ENCODE data around the gene ALG11.

Gene ALG11

DNA sequence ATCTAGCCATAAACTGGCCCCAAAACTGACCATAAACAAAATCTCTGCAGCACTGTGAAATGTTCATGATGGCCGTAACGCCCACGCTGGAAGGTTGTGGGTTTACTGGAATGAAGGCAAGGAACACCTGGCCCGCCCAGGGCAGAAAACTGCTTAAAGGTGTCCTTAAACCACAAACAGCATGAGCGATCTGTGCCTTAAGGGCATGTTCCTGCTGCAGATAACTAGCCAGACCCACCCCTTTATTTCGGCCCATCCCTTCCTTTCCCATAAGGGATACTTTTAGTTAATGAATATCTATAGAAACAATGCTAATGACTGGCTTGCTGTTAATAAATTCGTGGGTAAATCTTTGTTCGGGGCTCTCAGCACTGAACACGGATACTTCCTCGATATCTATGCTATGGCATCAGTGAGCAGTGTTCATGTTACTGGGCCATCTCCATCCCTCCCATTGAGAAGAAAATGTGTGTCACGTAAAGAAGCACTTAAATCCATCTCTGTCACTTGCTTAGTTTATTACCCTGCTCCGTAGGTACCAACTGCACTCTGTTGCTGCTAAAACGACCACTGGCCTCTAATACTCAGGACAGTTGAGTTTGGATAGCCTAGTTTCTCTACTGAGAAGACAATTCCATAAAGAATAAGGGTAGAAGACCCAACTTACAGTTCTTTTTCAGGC, 6.2 kb upstream of the ALG11 start:
- no peak for DNase-seq (ENCODE audit: low read depth, low spot score)
- Histone ChIP-seq H3K36me3 (ENCODE audit: insufficient read depth, insufficient read length, low read length) (no peaks in the 10 kb centered on the region), H3K9me3 (ENCODE audit: insufficient read depth, low read length) (no peaks in the 10 kb centered on the region), H3K9ac (ENCODE audit: insufficient read length, low read depth) (no peak overlapping the region), H3K4me3 (ENCODE audit: insufficient read length, low read depth) (no peak overlapping the region), H3K4me1 (ENCODE audit: insufficient read depth, insufficient read length) (no peaks in the 10 kb centered on the region), H3K27me3 (ENCODE audit: insufficient read depth, insufficient read length) (peaks cover 10% of the 10 kb centered on the region)
- TF ChIP-seq YY1 (IDR thresholded peaks at IDR 0.05; ENCODE audit: insufficient read depth, insufficient read length) = no peak
- TF ChIP-seq ZNF274 (IDR thresholded peaks at IDR 0.05; ENCODE audit: low read depth, low read length) = no peak

DNA sequence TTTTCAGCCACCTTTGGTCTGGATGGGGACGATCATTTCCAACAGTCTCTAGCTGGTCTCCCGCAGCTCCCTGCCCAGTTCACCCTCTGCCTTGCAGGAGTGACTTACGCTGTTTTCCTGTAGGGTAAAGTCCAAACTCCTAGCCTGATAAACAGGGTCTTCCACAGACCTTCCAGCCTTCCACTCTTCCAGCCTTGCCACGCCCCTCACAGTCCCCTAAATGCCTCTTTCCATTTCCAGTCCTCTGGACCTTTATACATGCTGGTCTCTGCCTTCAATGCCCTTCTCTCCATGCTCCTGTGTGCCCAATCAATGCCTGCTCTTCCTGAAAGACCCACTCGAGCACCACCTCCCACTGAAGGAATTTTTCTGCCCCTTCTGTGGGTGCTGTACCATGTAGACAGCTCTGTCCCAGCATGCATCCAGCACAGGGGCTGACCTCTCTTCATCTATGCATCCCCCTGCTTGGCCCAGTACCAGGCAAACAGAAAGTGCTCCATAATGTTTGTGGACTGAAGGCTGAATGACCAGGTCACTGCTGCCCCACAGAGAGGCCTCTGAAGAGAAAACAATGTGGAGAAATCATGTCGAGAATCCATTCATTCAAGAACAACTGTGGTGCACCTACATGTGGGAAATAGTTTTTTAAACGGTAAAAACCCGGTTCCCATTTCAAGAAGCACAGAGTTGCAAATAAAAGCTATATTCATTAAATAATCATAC, 5.5 kb upstream of the ALG11 start:
- Histone ChIP-seq H3K9ac (ENCODE audit: insufficient read length, low read depth) (no peak overlapping the region), H3K4me1 (ENCODE audit: insufficient read depth, insufficient read length) (no peaks in the 10 kb centered on the region), H3K36me3 (ENCODE audit: insufficient read depth, insufficient read length, low read length) (no peaks in the 10 kb centered on the region), H3K9me3 (ENCODE audit: insufficient read depth, low read length) (no peaks in the 10 kb centered on the region), H3K4me3 (ENCODE audit: insufficient read length, low read depth) (no peak overlapping the region), H3K27me3 (ENCODE audit: insufficient read depth, insufficient read length) (peaks cover 13% of the 10 kb centered on the region)
- TF ChIP-seq YY1 (IDR thresholded peaks at IDR 0.05; ENCODE audit: insufficient read depth, insufficient read length) (no peak), ZNF274 (IDR thresholded peaks at IDR 0.05; ENCODE audit: low read depth, low read length) (no peak), SUZ12 (IDR thresholded peaks at IDR 0.05; ENCODE audit: extremely low read depth, insufficient read depth, insufficient read length) (no peak)
- DNase-seq (ENCODE audit: low read depth, low spot score) = no peak

DNA sequence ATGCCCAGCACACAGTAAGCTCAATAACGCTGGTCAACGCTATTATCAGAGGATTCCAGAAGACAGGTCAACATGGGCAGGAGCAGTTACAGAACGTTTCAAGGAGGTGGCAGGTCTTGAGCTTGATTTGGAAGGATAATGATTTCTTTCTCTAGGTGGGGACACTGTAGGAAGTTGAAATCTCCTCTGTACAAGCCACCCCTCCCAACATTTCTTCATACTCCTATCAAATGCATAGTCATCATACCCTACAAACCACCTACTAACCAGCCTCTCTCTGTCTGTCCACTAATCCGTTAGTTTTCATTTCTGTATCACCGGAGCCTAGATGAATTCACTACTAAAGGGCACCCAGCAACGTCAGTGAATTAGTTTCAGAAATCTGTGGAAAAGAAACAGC, 2.3 kb upstream of the ALG11 start:
- peaks cover 13% of the 10 kb centered on the region for H3K27me3 ChIP-seq (ENCODE audit: insufficient read depth, insufficient read length)
- DNase-seq (ENCODE audit: low read depth, low spot score) = no peak
- no peaks in the 10 kb centered on the region for H3K36me3 ChIP-seq (ENCODE audit: insufficient read depth, insufficient read length, low read length)
- no peak overlapping the region for H3K4me3 ChIP-seq (ENCODE audit: insufficient read length, low read depth)
- no peaks in the 10 kb centered on the region for H3K4me1 ChIP-seq (ENCODE audit: insufficient read depth, insufficient read length)
- no peak for TF ChIP-seq YY1 (IDR thresholded peaks at IDR 0.05; ENCODE audit: insufficient read depth, insufficient read length)
- TF ChIP-seq SUZ12 (IDR thresholded peaks at IDR 0.05; ENCODE audit: extremely low read depth, insufficient read depth, insufficient read length) = no peak
- no peak for TF ChIP-seq ZNF274 (IDR thresholded peaks at IDR 0.05; ENCODE audit: low read depth, low read length)
- H3K9ac ChIP-seq (ENCODE audit: insufficient read length, low read depth) = no peak overlapping the region
- H3K9me3 ChIP-seq (ENCODE audit: insufficient read depth, low read length) = no peaks in the 10 kb centered on the region

DNA sequence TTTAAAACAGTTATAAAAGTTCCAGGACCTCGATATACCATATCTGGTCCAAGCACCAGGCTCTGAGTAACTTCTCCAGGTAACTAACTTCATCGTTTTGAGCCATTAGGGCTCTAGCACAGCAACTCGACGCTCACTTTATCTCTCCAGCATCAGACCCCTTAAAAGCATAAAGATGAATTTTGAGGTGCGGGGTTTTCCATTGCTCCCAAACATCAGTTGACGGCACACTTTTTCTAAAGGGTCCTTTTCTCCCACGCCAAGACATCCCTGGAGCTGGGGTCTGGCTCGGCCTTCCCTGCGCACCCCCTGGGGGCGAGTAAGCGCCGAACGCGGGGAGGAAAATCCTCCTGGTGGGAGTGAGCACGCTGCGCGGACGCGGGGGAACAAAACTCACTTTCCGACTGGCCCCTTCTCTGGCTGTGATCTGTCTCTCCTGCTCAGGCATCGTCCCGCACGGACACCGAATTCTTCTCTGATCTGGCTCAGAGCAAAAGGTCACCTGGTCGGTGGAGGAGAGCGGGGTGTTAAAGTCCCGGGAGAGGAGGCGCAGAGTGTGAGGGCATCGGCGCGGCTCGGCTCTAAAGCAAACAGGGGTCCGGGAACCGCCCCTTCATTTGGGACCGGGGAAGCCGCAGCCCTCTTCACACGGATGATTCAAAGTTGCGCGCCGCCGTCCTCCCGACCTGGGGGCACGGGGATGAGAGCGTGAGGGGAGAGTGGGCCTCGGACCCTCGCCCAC, 1.1 kb upstream of the ALG11 start, which contains the start of gene ATP7B:
Gene ATP7B (minus strand): TSS at position 561 of the 742 bp plus-strand sequence. CDS start 113 bp downstream, at position 448.
- Histone ChIP-seq H3K4me1 (ENCODE audit: insufficient read depth, insufficient read length) (no peaks in the 10 kb centered on the region), H3K36me3 (ENCODE audit: insufficient read depth, insufficient read length, low read length) (no peaks in the 10 kb centered on the region), H3K27me3 (ENCODE audit: insufficient read depth, insufficient read length) (peaks cover 13% of the 10 kb centered on the region), H3K9ac (ENCODE audit: insufficient read length, low read depth) (peak within 1 kb of the TSS; percentile 77), H3K4me3 (ENCODE audit: insufficient read length, low read depth) (peak within 1 kb of the TSS; percentile 64), H3K9me3 (ENCODE audit: insufficient read depth, low read length) (no peaks in the 10 kb centered on the region)
- DNase-seq (ENCODE audit: low read depth, low spot score) = no peak
- no peak for TF ChIP-seq YY1 (IDR thresholded peaks at IDR 0.05; ENCODE audit: insufficient read depth, insufficient read length)
- no peak for TF ChIP-seq SUZ12 (IDR thresholded peaks at IDR 0.05; ENCODE audit: extremely low read depth, insufficient read depth, insufficient read length)
- no peak for TF ChIP-seq ZNF274 (IDR thresholded peaks at IDR 0.05; ENCODE audit: low read depth, low read length)

DNA sequence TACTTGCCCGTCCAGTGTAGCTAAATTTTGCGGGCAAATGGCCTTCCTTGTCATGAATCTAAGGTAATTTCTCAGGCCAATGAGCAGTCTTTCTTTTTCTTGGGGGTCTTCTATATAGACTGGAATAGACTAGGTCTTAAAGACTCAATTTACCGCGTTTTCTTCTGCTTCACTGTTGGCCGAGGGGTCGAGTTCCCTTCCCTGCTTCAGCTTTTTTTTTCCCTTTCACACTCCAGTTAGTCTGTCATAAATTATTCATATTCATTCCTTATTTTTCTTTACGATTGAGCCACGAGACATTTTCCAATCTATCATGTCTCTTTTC, 276 bp downstream of the ALG11 start:
- Histone ChIP-seq H3K9ac (ENCODE audit: insufficient read length, low read depth) (peak overlapping the region; percentile 77), H3K27me3 (ENCODE audit: insufficient read depth, insufficient read length) (peaks cover 13% of the 10 kb centered on the region), H3K4me1 (ENCODE audit: insufficient read depth, insufficient read length) (no peaks in the 10 kb centered on the region), H3K36me3 (ENCODE audit: insufficient read depth, insufficient read length, low read length) (no peaks in the 10 kb centered on the region), H3K9me3 (ENCODE audit: insufficient read depth, low read length) (no peaks in the 10 kb centered on the region), H3K4me3 (ENCODE audit: insufficient read length, low read depth) (peak overlapping the region; percentile 64)
- TF ChIP-seq SUZ12 (IDR thresholded peaks at IDR 0.05; ENCODE audit: extremely low read depth, insufficient read depth, insufficient read length) (no peak), ZNF274 (IDR thresholded peaks at IDR 0.05; ENCODE audit: low read depth, low read length) (no peak), YY1 (IDR thresholded peaks at IDR 0.05; ENCODE audit: insufficient read depth, insufficient read length) (no peak)
- no peak for DNase-seq (ENCODE audit: low read depth, low spot score)

DNA sequence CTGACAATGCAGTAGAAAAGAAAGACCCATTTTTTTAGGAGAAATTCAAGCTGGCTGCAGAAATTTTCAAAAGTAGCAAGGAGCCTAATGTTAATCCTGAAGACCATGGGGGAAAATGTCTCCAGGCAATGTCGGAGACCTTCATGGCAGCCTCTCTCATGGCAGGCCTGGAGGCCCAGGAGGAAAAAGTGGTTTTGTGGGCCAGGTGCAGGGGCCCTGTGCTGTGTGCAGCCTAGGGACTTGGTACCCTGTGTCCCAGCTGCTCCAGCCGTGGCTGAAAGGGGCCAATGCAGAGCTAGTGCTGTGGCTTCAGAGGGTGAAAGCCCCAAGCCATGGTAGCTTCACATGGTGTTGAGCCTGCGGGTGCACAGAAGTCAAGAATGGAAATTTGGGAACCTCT, 4.1 kb downstream of the ALG11 start:
- Histone ChIP-seq H3K36me3 (ENCODE audit: insufficient read depth, insufficient read length, low read length) (peaks cover 7% of the 10 kb centered on the region), H3K4me3 (ENCODE audit: insufficient read length, low read depth) (no peak overlapping the region), H3K27me3 (ENCODE audit: insufficient read depth, insufficient read length) (no peaks in the 10 kb centered on the region), H3K9me3 (ENCODE audit: insufficient read depth, low read length) (no peaks in the 10 kb centered on the region), H3K4me1 (ENCODE audit: insufficient read depth, insufficient read length) (no peaks in the 10 kb centered on the region), H3K9ac (ENCODE audit: insufficient read length, low read depth) (no peak overlapping the region)
- TF ChIP-seq YY1 (IDR thresholded peaks at IDR 0.05; ENCODE audit: insufficient read depth, insufficient read length) (no peak), SUZ12 (IDR thresholded peaks at IDR 0.05; ENCODE audit: extremely low read depth, insufficient read depth, insufficient read length) (no peak), ZNF274 (IDR thresholded peaks at IDR 0.05; ENCODE audit: low read depth, low read length) (no peak)
- DNase-seq (ENCODE audit: low read depth, low spot score) = no peak

DNA sequence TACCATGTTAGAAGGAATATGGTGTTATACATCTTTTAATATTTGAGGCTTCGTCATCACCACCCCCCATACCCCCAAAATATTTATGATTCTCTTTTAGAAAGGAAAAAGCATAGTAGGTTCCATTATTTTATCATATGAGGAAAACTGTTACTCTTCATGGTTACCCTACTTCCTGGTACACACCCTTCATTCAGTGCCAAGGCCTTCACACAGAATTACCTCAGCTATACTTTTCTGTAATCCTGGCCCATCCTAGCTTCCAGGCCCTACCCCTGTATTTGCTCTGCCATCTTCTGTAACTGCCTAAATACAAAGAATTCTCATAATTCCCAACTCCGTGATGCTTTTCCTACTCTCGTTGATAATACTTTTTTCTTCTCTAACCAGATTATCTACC, 8.0 kb downstream of the ALG11 start:
- H3K9me3 ChIP-seq (ENCODE audit: insufficient read depth, low read length) = no peaks in the 10 kb centered on the region
- no peak for DNase-seq (ENCODE audit: low read depth, low spot score)
- H3K4me1 ChIP-seq (ENCODE audit: insufficient read depth, insufficient read length) = no peaks in the 10 kb centered on the region
- H3K4me3 ChIP-seq (ENCODE audit: insufficient read length, low read depth) = no peak overlapping the region
- H3K36me3 ChIP-seq (ENCODE audit: insufficient read depth, insufficient read length, low read length) = peaks cover 14% of the 10 kb centered on the region
- no peak overlapping the region for H3K9ac ChIP-seq (ENCODE audit: insufficient read length, low read depth)
- no peaks in the 10 kb centered on the region for H3K27me3 ChIP-seq (ENCODE audit: insufficient read depth, insufficient read length)
- TF ChIP-seq YY1 (IDR thresholded peaks at IDR 0.05; ENCODE audit: insufficient read depth, insufficient read length) (no peak), SUZ12 (IDR thresholded peaks at IDR 0.05; ENCODE audit: extremely low read depth, insufficient read depth, insufficient read length) (no peak), ZNF274 (IDR thresholded peaks at IDR 0.05; ENCODE audit: low read depth, low read length) (no peak)

Measured in NT2/D1 (cell line).